Measurements from ENCODE around the gene CRYBG2. TPM values are rescaled to one million over a fixed set of nuclear protein-coding genes. Genes with fewer than 3 reads are reported as not detected.

Gene CRYBG2
- total and polyA plus RNA-seq, 2 of the 13 experiments (the other 11 are each of a cell fraction or from before 2014, with no cell fraction given): 1.3 to 2.9 TPM

DNA sequence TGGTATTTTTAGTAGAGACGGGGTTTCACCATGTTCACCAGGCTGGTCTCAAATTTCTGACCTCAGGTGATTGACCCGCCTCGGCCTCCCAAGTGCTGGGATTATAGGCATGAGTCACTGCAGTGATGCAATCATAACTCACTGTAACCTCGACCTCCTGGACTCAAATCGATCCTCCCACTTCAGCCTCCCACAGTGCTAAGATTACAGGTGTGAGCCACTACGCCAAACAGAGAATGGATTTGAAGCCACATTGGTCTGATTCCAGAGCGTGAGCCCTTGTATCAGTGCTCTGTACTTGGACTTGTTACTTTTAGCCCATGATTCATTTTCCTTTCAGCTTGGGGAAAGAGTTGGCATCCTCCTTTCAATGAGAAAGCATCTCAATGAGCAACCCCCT, 33.5 kb upstream of the CRYBG2 start (continued):
- TF ChIP-seq NKX3-1 (CRISPR knock-in tag; IDR thresholded peaks at IDR 0.05) (no peak), ZNF333 (CRISPR knock-in tag; IDR thresholded peaks at IDR 0.05; ENCODE audit: borderline replicate concordance) (no peak), ZNF251 (CRISPR knock-in tag; IDR thresholded peaks at IDR 0.05) (no peak), ZNF3 (CRISPR knock-in tag; IDR thresholded peaks at IDR 0.05) (0 out of 2 replicates have a peak, but pooled peaks have one; percentile 49), CBFB (CRISPR knock-in tag; IDR thresholded peaks at IDR 0.05) (0 out of 2 replicates have a peak, but pooled peaks have one; percentile 40), ASH2L (IDR thresholded peaks at IDR 0.05; ENCODE audit: insufficient read length, low read depth, low read length) (peak; percentile 42), SMAD1 (CRISPR knock-in tag; IDR thresholded peaks at IDR 0.05; ENCODE audit: borderline replicate concordance, low read depth) (no peak), ZEB1 (IDR thresholded peaks at IDR 0.05; ENCODE audit: insufficient replicate concordance, low read depth) (peak; percentile 61), ZNF766 (CRISPR knock-in tag; IDR thresholded peaks at IDR 0.05; ENCODE audit: borderline replicate concordance) (no peak), ZNF343 (CRISPR knock-in tag; IDR thresholded peaks at IDR 0.05) (no peak), FOXJ3 (CRISPR knock-in tag; IDR thresholded peaks at IDR 0.05; ENCODE audit: borderline replicate concordance) (peak; percentile 64; the same call in 1 of the 2 replicates), MAFK (conservative IDR thresholded peaks at IDR 0.05 in 1 of 2, IDR thresholded peaks at IDR 0.05 in 1 of 2; ENCODE audit: low read length in 2 of 2) (no peak), ZBTB3 (CRISPR knock-in tag; IDR thresholded peaks at IDR 0.05; ENCODE audit: borderline replicate concordance, low read depth) (no peak), DPF2 (CRISPR knock-in tag; IDR thresholded peaks at IDR 0.05; ENCODE audit: borderline replicate concordance, low read depth) (peak; percentile 87), ZNF615 (CRISPR knock-in tag; IDR thresholded peaks at IDR 0.05; ENCODE audit: borderline replicate concordance) (no peak), KDM5A (IDR thresholded peaks at IDR 0.05; ENCODE audit: borderline replicate concordance, low read length) (no peak), HNRNPK (IDR thresholded peaks at IDR 0.05; ENCODE audit: low read depth, low read length, poor library complexity, severe bottlenecking) (no peak)
- TF ChIP-seq, protein P1, sequence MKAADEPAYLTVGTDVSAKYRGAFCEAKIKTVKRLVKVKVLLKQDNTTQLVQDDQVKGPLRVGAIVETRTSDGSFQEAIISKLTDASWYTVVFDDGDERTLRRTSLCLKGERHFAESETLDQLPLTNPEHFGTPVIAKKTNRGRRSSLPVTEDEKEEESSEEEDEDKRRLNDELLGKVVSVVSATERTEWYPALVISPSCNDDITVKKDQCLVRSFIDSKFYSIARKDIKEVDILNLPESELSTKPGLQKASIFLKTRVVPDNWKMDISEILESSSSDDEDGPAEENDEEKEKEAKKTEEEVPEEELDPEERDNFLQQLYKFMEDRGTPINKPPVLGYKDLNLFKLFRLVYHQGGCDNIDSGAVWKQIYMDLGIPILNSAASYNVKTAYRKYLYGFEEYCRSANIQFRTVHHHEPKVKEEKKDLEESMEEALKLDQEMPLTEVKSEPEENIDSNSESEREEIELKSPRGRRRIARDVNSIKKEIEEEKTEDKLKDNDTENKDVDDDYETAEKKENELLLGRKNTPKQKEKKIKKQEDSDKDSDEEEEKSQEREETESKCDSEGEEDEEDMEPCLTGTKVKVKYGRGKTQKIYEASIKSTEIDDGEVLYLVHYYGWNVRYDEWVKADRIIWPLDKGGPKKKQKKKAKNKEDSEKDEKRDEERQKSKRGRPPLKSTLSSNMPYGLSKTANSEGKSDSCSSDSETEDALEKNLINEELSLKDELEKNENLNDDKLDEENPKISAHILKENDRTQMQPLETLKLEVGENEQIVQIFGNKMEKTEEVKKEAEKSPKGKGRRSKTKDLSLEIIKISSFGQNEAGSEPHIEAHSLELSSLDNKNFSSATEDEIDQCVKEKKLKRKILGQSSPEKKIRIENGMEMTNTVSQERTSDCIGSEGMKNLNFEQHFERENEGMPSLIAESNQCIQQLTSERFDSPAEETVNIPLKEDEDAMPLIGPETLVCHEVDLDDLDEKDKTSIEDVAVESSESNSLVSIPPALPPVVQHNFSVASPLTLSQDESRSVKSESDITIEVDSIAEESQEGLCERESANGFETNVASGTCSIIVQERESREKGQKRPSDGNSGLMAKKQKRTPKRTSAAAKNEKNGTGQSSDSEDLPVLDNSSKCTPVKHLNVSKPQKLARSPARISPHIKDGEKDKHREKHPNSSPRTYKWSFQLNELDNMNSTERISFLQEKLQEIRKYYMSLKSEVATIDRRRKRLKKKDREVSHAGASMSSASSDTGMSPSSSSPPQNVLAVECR (CRISPR knock-in tag; IDR thresholded peaks at IDR 0.05; ENCODE audit: borderline replicate concordance): no peak; the same call in 1 of the 2 replicates
- TF ChIP-seq, protein P2, sequence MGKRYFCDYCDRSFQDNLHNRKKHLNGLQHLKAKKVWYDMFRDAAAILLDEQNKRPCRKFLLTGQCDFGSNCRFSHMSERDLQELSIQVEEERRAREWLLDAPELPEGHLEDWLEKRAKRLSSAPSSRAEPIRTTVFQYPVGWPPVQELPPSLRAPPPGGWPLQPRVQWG (CRISPR knock-in tag; IDR thresholded peaks at IDR 0.05; ENCODE audit: borderline replicate concordance, low read depth): no peak
- TF ChIP-seq, protein P3, sequence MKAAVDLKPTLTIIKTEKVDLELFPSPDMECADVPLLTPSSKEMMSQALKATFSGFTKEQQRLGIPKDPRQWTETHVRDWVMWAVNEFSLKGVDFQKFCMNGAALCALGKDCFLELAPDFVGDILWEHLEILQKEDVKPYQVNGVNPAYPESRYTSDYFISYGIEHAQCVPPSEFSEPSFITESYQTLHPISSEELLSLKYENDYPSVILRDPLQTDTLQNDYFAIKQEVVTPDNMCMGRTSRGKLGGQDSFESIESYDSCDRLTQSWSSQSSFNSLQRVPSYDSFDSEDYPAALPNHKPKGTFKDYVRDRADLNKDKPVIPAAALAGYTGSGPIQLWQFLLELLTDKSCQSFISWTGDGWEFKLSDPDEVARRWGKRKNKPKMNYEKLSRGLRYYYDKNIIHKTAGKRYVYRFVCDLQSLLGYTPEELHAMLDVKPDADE (CRISPR knock-in tag; IDR thresholded peaks at IDR 0.05): no peak
- TF ChIP-seq, protein P4, sequence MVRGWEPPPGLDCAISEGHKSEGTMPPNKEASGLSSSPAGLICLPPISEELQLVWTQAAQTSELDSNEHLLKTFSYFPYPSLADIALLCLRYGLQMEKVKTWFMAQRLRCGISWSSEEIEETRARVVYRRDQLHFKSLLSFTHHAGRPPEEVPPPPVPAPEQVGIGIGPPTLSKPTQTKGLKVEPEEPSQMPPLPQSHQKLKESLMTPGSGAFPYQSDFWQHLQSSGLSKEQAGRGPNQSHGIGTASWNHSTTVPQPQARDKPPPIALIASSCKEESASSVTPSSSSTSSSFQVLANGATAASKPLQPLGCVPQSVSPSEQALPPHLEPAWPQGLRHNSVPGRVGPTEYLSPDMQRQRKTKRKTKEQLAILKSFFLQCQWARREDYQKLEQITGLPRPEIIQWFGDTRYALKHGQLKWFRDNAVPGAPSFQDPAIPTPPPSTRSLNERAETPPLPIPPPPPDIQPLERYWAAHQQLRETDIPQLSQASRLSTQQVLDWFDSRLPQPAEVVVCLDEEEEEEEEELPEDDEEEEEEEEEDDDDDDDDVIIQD (CRISPR knock-in tag; IDR thresholded peaks at IDR 0.05; ENCODE audit: low read depth): peak; percentile 47; the same call in 1 of the 2 replicates
- TF ChIP-seq, protein P5, sequence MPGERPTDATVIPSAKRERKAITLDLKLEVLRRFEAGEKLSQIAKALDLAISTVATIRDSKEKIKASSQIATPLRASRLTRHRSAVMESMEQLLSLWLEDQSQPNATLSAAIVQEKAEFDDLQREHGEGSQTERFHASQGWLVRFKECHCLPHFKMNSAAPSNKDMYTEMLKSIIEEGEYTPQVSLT (CRISPR knock-in tag; IDR thresholded peaks at IDR 0.05; ENCODE audit: borderline replicate concordance, low read depth): no peak
